ENCODE measurements around the gene UFD1. TPM values are rescaled to one million over a fixed set of nuclear protein-coding genes. Genes with fewer than 3 reads are reported as not detected.
A peak's percentile ranks its signal among the peaks of the same experiment; 100 is the strongest.

Gene UFD1
- total RNA-seq, 6 donors from 2014 or later, result 21.0 to 52.1 (median 29.1) TPM

- no peaks in the 10 kb centered on the region for H3K9me3 ChIP-seq
- peaks cover 24 to 91% (median 76%) of the 10 kb centered on the region in 4 donors for H3K36me3 ChIP-seq
- no peak overlapping the region for H3K27ac ChIP-seq
- DNase-seq (peak in 1 of 2 donors; percentile 6), ATAC-seq (ENCODE audit: low FRiP score in 2 of 2) (peak in 1 of 2 donors; percentile 12)
- no peak for TF ChIP-seq CTCF (IDR thresholded peaks at IDR 0.05)
- no peaks in the 10 kb centered on the region for H3K27me3 ChIP-seq
- H3K4me3 ChIP-seq, result no peak overlapping the region
- no peaks in the 10 kb centered on the region for H3K4me1 ChIP-seq
- 71 to 92% methylated on average over 2 to 4 of the region's 4 CpGs for WGBS, 2 donors
Observed at GRCh38 chr22:19455585-19456370, 23.2 kb downstream of the UFD1 start.

GRCh38 chr22:19455033-19455432, 24.0 kb downstream of the UFD1 start:
- ATAC-seq (ENCODE audit: low FRiP score in 2 of 2), result no peak
- WGBS, 2 donors, result 98 to 100% methylated on average over 2 of the region's 2 CpGs
- no peaks in the 10 kb centered on the region for H3K9me3 ChIP-seq

GRCh38 chr22:19454156-19454555, 24.8 kb downstream of the UFD1 start:
- H3K36me3 ChIP-seq, result peaks cover 24 to 86% (median 69%) of the 10 kb centered on the region in 4 donors
- TF ChIP-seq CTCF (IDR thresholded peaks at IDR 0.05) (no peak), EP300 (IDR thresholded peaks at IDR 0.05) (no peak), POLR2AphosphoS5 (IDR thresholded peaks at IDR 0.05) (no peak), POLR2A (IDR thresholded peaks at IDR 0.05) (no peak)
- peak in 1 of 2 donors; percentile 4 for DNase-seq
- no peak for ATAC-seq (ENCODE audit: low FRiP score in 2 of 2)
- no peaks in the 10 kb centered on the region for H3K27me3 ChIP-seq
- H3K4me3 ChIP-seq, result no peak overlapping the region
- H3K9me3 ChIP-seq, result no peaks in the 10 kb centered on the region
- WGBS, 2 donors, result 89% methylated on average over 6 of the region's 6 CpGs
- no peaks in the 10 kb centered on the region for H3K4me1 ChIP-seq
- H3K27ac ChIP-seq, result no peak overlapping the region

More at GRCh38 chr22:19455033-19455432, 24.0 kb downstream of the UFD1 start:
- Histone ChIP-seq H3K4me3 (no peak overlapping the region), H3K4me1 (no peaks in the 10 kb centered on the region), H3K27me3 (no peaks in the 10 kb centered on the region), H3K36me3 (peaks cover 24 to 93% (median 72%) of the 10 kb centered on the region in 4 donors), H3K27ac (no peak overlapping the region)
- TF ChIP-seq POLR2AphosphoS5 (IDR thresholded peaks at IDR 0.05), result no peak
- TF ChIP-seq POLR2A (IDR thresholded peaks at IDR 0.05), result no peak
- no peak for TF ChIP-seq EP300 (IDR thresholded peaks at IDR 0.05)
- TF ChIP-seq CTCF (IDR thresholded peaks at IDR 0.05), result no peak
- DNase-seq, result peak in 1 of 2 donors; percentile 1

GRCh38 chr22:19453718-19454117, 25.3 kb downstream of the UFD1 start:
- Histone ChIP-seq H3K27ac (no peak overlapping the region), H3K9me3 (no peaks in the 10 kb centered on the region), H3K27me3 (no peaks in the 10 kb centered on the region), H3K36me3 (peaks cover 24 to 82% (median 67%) of the 10 kb centered on the region in 4 donors), H3K4me1 (peaks cover 0 to 3% (median under 1%) of the 10 kb centered on the region in 4 donors), H3K4me3 (no peak overlapping the region)
- ATAC-seq (ENCODE audit: low FRiP score in 2 of 2), result no peak
- TF ChIP-seq POLR2A (IDR thresholded peaks at IDR 0.05), result no peak
- TF ChIP-seq POLR2AphosphoS5 (IDR thresholded peaks at IDR 0.05), result no peak
- no peak for TF ChIP-seq CTCF (IDR thresholded peaks at IDR 0.05)
- TF ChIP-seq EP300 (IDR thresholded peaks at IDR 0.05), result no peak
- peak in 1 of 2 donors; percentile 5 for DNase-seq
- 98 to 100% methylated on average over 3 to 5 of the region's 5 CpGs for WGBS, 2 donors

- DNase-seq (no peak), ATAC-seq (ENCODE audit: low FRiP score in 2 of 2) (no peak)
- H3K27me3 ChIP-seq, result no peaks in the 10 kb centered on the region
- no peak overlapping the region for H3K4me3 ChIP-seq
- 97 to 98% methylated on average over 4 of the region's 4 CpGs for WGBS, 2 donors
- H3K4me1 ChIP-seq, result peaks cover 10 to 16% (median 11%) of the 10 kb centered on the region in 4 donors
- peaks cover 23 to 61% (median 50%) of the 10 kb centered on the region in 4 donors for H3K36me3 ChIP-seq
- no peaks in the 10 kb centered on the region for H3K9me3 ChIP-seq
- no peak for TF ChIP-seq POLR2A (IDR thresholded peaks at IDR 0.05)
- no peak for TF ChIP-seq EP300 (IDR thresholded peaks at IDR 0.05)
- no peak for TF ChIP-seq POLR2AphosphoS5 (IDR thresholded peaks at IDR 0.05)
- no peak for TF ChIP-seq CTCF (IDR thresholded peaks at IDR 0.05)
- no peak overlapping the region for H3K27ac ChIP-seq
Observed at GRCh38 chr22:19451570-19451969, 27.4 kb downstream of the UFD1 start.
